22Rv1 (cell line): ENCODE results near the gene DLG5.

ENCODE experiments used
- H3K27ac ChIP-seq: fragments of 450-650 bp; 2 replicates; pipeline ENCODE4 v1.5.1; 2017
- CTCF ChIP-seq: fragments of 450-650 bp; IDR thresholded peaks from 2 replicates; pipeline ENCODE4 v1.5.1; 2017; ENCODE audit warnings: mild to moderate bottlenecking
- ZFX ChIP-seq: fragments of 450-650 bp; IDR thresholded peaks from 2 replicates; pipeline ENCODE4 v1.6.1; 2017; ENCODE audit warnings: antibody characterized with exemption, borderline replicate concordance

Gene DLG5

GRCh38 chr10:77795426-77796055 is 131.0 kb downstream of the DLG5 start:
- H3K27ac ChIP-seq, result no peak overlapping the region
- TF ChIP-seq ZFX (no peak), CTCF (no peak)

GRCh38 chr10:77794256-77795142 is 132.1 kb downstream of the DLG5 start:
- TF ChIP-seq CTCF (no peak), ZFX (no peak)
- no peak overlapping the region for H3K27ac ChIP-seq

- no peak overlapping the region for H3K27ac ChIP-seq
- TF ChIP-seq CTCF, result no peak
- TF ChIP-seq ZFX, result no peak
Measured at GRCh38 chr10:77793831-77794230, 132.7 kb downstream of the DLG5 start.

- no peak overlapping the region for H3K27ac ChIP-seq
Measured at GRCh38 chr10:77792155-77792554, 134.4 kb downstream of the DLG5 start.

GRCh38 chr10:77791506-77791905 is 135.0 kb downstream of the DLG5 start:
- TF ChIP-seq ZFX (no peak), CTCF (no peak)
- no peak overlapping the region for H3K27ac ChIP-seq

More at GRCh38 chr10:77792155-77792554, 134.4 kb downstream of the DLG5 start:
- TF ChIP-seq ZFX (no peak), CTCF (no peak)

- TF ChIP-seq ZFX (no peak), CTCF (no peak)
- H3K27ac ChIP-seq, result no peak overlapping the region
Measured at GRCh38 chr10:77789861-77790260, 136.7 kb downstream of the DLG5 start.

- H3K27ac ChIP-seq, result no peak overlapping the region
- TF ChIP-seq CTCF (no peak), ZFX (no peak)
Measured at GRCh38 chr10:77789016-77789415, 137.5 kb downstream of the DLG5 start.
